Glomerular visceral epithelial cell (primary cell): Measurements from ENCODE around the gene PNPLA7.
"Not testable (repeated sequence)": the region's sequence is repeated elsewhere in the genome, so short reads cannot be mapped to it uniquely, and the experiment has no call there.

ENCODE experiments used
- DNase-seq: peaks from one replicate; pipeline ENCODE4 v3.0.0-alpha.2; 2016; ENCODE audit errors: extremely low spot score

Gene PNPLA7

GRCh38 chr9:137479892-137480685 lies 70.1 kb downstream of the PNPLA7 start:
- no peak for DNase-seq

- DNase-seq, result no peak
These were observed 71.0 kb downstream of the PNPLA7 start for GRCh38 chr9:137478962-137479861.

- no peak for DNase-seq
These were observed 71.6 kb downstream of the PNPLA7 start for GRCh38 chr9:137478613-137478961.

- no peak for DNase-seq
These were observed 72.2 kb downstream of the PNPLA7 start for GRCh38 chr9:137477778-137478612.

GRCh38 chr9:137476856-137477255 lies 73.3 kb downstream of the PNPLA7 start:
- DNase-seq, result no peak

GRCh38 chr9:137475666-137476065 lies 74.5 kb downstream of the PNPLA7 start:
- no peak for DNase-seq

GRCh38 chr9:137474271-137474670 lies 75.9 kb downstream of the PNPLA7 start:
- no peak for DNase-seq

GRCh38 chr9:137470785-137471184 lies 79.4 kb downstream of the PNPLA7 start:
- DNase-seq, result no peak

- DNase-seq, result no peak
These were observed 82.3 kb downstream of the PNPLA7 start for GRCh38 chr9:137467896-137468295.

GRCh38 chr9:137467161-137467581 lies 83.0 kb downstream of the PNPLA7 start:
- DNase-seq, result no peak

- not testable (repeated sequence) for DNase-seq
These were observed 83.7 kb downstream of the PNPLA7 start for GRCh38 chr9:137466389-137467085.

- DNase-seq, result no peak
These were observed 84.3 kb downstream of the PNPLA7 start for GRCh38 chr9:137465720-137466388.

GRCh38 chr9:137465000-137465719 lies 85.0 kb downstream of the PNPLA7 start:
- DNase-seq, result no peak

- no peak for DNase-seq
These were observed 85.8 kb downstream of the PNPLA7 start for GRCh38 chr9:137464291-137464999.

GRCh38 chr9:137463931-137464290 lies 86.3 kb downstream of the PNPLA7 start:
- no peak for DNase-seq

- no peak for DNase-seq
These were observed 86.9 kb downstream of the PNPLA7 start for GRCh38 chr9:137462986-137463930.

- DNase-seq, result no peak
These were observed 87.7 kb downstream of the PNPLA7 start for GRCh38 chr9:137462396-137462985.
